Superior temporal gyrus (tissue), 1 donor: ENCODE results near the gene JMJD7.
A peak's percentile ranks its signal among the peaks of the same experiment; 100 is the strongest.

Source experiments
- DNase-seq: peaks from one replicate; pipeline ENCODE4 v3.0.0-alpha.2; 2016; ENCODE audit errors: extremely low spot score

Gene JMJD7

DNA sequence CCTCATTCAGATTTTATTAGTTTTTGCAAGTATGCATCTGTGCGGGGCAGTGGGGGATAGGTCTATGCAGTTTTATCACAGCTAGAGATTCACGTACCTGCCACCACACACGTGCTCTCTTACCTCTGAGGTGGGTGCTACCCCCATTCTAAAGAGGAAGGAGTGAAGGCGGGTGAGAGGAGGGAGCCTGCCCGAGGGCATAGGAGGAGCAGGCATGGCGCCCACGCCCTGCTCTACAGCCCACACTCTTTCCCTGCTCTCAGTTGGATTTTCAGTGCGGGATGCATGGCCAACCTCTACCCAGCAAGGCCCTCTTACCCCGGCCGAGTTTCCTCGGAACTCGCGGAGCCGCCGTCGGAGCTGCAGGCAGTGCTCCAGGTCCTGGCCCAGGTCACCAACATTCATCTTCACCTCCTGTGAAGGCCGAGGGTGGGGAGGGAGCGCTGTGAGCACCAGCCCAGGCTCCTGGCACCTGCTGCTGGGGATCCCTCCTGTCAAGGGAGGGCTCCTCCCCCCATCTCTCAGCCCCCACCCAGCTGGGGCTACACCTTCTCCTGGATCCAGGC lies 37.7 kb downstream of the JMJD7 start:
- no peak for DNase-seq

DNA sequence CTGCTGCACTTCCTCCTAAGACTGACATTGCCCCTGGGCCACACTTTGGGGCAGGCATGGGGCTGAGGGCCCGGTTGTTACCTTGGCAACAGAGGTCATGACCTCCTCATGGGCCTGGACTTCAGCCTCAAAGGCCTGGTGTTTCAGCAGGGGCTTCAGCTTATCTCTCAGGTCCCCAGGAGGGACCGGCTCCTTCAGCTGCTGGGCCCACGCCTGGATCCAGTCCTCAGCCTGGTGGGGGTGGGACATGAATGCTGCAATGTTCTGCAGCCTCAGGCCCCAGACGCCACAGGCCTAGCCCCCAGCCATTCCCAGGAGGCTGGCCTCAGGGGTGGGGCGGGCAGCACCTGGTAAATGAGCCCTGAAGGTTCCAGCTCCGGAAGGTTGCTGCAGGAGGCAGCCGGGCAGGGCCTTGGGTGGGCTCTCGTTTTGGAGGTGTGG lies 38.4 kb downstream of the JMJD7 start:
- DNase-seq, result no peak

DNA sequence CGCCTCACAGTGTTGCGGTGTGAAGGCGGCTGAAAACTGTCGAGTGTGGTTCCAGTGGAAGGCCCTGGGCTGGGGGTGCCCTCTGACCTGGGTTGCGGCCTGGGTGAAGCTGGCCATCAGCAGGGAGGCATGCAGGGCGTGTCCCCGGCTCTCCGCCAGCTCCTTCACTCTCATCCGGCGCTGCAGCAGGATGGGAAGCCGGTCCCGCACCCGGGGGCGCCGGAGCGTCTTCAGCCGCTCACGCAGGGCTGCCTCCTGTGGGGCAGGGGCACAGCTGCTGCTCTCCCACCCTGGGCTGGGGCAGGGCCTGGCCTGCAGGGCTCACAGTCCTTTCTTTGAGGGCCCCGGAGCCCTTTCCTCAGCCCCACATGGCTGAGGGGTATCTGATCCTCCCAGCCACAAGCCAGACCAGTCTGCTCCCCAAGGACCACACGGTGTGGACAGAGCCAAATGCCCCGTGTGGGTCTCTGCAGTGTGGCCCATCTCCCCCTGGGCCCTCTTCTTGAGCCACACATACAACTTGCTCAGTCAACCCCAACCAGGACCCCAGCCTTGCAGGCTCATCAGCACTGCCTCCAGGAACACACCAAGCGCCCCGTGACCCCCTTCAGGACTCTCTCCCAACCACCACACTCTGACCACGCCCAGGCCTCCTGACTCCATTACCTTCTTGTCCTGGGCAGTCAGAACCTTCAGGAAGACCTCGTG lies 39.1 kb downstream of the JMJD7 start:
- DNase-seq, result no peak

DNA sequence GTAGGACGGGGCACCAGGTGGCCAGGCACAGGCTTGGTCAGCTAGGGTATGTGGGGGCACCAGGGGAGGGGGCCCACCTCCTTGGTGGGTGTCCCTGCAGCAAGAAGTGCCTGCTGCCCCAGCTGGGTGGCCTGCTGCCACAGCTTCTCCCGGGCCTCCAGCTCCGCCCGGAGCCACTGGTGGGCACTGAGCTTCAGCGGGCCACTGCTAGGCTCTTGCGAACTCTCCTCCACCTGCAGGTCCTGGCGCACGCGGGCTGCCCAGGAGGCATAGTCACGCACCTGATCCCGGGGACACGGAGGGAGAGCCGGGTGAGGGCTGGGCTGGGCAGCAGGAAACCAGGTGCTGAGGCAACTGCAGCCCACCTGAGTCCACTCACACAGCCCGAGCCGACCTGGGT lies 40.4 kb downstream of the JMJD7 start:
- no peak for DNase-seq

DNA sequence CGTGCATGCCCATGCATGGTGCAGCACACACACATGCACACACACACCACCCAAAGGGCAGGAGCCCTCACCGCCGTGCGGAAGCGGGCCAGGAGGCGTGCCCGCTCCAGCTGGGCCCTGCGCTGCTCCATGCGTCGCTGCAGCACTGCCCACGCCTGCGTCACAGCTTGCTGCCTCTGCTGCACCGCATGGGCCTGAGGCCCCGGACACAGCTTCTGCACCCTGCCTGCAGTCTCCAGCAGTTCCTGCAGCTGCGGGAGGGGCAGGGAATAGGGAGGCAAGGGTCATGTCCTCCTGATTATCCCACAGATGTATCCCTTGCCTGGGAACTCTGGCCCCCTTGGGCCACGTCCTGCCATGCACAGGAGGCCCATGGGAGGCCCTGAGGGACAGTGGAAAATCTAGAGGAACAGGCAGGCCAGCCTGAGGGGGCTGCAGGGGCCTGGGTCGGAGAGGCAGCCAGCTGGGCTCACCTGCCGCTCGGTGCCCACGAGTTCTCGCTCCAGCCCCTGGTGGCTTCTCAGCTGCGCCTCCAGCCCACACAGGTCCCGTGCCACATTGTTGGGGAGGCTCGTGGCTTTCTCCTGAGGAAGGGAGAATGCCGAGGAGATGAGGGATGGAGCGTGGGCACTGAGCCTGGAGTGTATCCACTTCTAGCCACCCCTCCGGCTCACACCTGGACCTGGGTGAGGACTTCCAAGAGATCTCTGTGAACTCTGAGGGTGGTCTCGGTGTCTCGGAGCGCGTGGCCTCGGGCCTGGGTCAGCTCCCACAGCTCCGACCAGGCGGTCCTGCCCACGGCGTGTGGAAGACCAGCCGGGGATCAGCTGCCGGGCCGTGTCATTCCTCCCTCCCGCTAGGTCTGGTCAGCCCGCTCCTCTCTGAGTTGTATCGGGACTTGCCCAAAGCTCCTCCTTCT lies 42.1 kb downstream of the JMJD7 start:
- DNase-seq, result no peak

DNA sequence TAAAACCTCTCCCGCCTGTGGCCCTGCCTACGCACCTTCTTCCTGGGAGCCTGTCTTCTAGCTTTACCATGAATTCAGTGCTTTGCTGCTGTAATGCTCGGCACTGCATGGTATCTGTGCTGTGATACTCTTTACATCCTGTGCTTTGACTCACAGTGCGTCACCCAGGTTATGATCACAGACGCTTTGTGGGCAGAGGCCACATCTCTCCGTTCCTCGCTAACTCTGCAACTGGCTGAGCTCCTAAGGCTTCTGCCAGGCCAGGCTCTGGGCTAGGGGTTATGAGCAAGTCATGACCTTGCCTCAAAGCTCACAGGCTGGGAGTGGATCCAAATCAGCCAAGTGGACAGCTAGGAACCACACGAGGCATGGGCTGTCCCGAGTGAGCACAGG lies 42.8 kb downstream of the JMJD7 start:
- DNase-seq, result peak; percentile 17

DNA sequence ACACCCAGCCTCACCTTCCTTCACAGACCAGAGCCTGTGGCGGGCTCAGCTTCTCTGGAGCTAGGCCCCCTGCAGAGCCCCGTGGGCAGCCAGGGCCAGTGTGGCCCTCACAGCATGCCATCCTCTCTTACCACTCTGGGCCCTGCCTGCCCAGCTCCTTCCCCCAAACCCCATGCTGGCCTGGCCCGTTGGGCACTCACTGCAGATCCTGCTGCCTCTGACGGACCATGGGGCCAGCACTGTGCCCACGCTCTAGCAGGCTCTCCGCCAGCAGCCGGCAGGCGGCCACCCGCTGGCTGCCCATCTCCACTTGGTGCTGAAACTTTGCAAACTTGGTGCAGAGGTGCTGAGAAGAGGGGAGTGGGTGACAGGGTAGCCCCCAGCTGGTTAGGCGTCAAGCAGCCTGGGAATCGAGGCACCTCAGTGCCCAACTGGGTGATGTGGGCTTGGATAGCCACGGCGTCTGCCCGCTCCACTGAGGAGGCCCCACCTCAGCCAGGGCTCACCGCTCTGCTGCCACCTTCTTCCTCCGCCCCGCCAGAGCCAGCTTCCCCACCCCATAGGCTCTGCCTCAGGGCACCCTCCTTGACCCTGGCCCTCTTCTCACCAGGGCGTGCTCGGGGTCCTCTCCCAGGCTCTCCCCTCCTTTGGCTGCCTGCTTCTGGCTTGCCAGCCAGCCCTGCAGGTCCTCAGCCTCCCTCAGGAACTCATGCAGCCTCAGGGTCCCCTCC lies 43.4 kb downstream of the JMJD7 start:
- DNase-seq, result no peak

DNA sequence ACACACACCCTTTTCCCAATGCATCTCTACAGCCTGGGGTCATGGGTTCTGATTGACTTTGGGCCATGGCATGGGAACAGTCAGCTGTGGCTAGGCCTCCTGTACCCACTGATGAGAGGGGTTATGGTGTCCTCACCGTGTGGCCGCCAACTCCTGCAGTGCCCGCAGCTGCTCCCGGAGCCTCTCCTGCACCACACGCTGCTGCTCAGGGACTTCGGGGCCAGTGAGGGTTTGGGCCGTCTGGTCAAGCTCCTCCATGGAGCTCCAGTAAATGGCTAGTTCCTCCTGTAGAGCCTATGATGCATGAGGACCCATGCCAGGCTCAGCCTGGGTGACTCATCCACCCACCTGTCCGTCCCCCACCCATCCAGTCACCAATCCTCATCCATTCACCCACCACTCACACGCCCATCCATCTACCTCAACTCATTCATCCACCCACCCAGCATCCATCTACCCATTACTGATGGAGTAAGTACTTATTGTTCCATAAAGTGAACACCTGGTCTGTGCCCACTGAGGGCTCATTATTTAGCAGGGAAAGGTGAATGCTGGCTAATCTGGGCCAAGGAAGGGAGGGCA lies 44.4 kb downstream of the JMJD7 start:
- no peak for DNase-seq

DNA sequence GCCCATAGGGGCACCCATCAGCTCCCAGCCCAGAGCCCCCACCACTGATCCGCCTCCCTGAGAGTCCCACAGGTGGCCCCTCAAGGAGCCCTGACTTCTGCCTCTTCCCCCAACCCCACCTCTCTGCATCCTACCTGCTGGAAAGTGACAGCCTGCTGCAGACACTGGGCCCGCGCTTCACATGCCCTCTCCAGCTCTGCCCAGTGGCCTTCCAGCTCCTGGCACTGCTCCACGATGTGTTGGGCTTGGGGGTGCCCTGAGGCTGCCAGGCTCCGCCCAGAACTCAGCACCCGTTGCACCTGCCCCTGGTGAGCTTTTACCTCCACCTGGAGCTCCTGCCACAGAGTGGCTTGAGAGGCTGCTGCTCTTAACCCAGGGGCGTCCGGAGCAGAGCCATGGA lies 45.8 kb downstream of the JMJD7 start:
- no peak for DNase-seq

DNA sequence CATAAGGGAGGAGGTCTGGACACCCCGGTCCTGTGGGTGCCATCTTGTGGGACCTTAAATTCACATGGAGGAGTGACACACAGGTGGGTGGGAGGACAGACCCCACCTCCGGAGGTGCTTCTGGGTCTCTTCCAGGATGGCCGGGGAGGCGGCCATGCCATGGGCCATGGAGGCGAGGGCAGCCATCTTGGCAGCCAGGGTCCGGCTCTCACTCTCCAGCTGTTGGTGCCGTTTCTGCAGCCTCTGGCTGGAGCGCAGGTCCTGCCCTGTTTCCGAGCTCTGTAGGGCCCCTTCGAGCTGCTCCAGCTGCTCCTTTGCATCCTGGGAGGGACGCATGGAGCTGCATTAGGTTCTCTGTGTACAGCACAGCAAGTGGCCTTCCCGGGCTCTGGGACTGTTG lies 46.8 kb downstream of the JMJD7 start:
- DNase-seq, result no peak

DNA sequence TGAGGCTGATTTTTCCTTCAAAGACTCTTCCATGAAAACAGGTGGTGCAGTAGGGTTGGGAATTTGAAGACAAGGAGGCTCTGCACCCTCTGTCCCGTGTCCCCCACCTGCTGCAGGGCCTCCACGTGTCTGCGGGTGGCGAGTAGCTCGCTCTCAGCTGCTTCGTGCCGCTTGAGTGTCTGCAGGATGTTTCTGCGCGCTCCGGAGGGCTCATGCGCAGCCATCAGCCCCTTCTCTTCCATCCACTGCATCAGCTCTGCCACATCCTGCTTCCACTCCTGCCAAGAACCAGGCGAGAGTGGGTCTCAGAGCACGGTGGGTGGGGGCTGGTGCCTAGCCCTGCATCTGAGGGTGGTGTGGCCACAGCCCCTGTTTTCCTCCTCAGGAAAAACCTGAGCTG lies 48.1 kb downstream of the JMJD7 start:
- DNase-seq, result no peak

DNA sequence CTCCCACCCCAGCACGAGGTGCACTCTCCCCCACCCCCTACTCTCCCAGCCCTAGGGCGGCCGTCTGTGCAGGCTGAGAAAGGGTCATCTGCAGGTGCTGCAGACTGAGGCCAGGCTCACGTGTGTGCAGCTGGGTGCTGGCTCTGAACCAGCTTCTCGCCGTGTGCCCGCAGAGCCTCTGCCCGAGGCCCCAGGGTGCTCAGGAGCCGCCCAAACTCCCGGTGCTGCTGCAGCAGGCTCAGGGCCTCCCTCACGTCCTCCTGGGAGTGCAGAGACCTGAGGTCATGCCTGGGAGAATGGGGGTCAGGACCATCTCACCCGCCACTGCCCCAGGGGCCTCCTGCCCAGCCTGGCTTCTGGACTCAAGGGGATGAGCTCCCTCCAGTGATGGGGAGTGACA lies 48.8 kb downstream of the JMJD7 start:
- DNase-seq, result no peak

DNA sequence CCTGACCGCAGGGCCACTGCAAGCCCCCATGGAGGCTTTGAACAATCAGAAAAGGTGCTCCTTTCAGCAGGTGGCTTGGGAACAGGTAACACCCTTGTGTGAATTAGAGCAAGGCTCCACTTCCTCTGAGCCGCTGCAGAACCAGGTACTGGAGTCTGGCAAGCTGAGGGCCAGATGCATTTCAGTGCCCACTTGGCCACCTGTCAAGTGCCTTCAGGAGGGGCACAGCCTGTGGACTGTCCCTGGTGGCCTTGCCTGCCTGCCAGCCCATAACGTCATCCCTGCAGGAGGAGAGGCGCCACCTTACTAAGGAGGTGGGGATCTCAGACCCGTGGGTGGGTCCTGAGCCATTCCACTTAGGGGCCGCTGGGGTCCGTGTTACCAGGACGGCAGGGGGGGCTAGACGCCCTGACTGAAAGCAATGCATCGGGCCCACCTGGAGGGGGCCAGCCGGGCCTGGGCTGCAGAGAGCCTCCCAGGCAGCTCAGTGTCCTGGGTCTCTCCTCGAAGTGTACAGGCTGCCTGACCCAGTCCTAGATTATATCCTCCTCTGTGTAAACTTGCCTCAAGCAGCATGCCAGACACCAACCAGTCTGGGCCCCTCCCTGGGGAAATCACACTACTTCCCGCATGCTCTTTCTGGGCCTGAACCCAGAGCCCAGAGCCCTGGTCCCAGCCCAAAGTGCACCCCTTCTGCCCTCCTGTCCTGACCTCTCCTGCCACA lies 49.9 kb downstream of the JMJD7 start:
- no peak for DNase-seq

DNA sequence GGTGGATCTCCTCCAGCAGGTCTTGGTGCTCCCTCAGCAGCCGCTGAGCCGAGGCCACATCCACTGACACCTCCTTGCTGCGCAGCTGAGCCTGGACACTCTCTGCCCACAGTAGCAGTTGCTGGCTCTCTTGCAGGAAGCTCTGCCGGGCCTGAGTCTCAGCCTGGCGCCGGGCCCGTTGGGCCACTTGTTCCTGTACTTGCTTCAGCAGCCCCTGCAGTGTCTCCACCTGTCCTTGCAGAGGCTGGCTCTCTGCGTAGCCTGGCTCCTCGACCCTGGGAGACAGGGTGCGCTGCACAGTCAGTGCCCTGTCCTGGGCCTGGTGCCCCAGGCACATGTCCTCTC lies 50.4 kb downstream of the JMJD7 start:
- no peak for DNase-seq

DNA sequence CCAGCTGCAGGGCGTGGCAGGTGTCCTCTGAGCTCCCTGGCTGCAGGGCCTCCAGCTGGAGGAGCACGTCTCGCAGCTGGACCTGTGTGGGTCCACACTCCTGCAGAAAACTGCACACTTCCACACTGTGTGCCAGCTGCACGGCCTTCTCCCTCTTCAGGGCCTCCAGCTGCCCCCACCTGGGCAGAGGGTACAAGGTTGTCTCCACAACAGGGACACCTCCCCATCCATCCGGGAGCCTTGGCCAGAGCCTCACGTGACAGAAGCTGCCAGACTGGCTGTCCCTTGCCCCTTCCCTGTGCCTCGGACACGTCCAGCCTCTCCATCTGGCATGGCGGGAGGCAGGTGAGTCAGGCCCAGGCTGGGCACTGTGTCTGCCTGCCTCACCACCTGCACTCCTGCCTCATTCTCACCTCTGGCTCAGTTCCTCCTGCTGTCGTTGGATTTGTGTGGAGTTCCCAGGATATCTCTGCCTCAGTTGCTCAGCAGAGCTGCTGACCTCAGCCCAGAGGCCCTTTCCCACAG lies 51.5 kb downstream of the JMJD7 start:
- no peak for DNase-seq

DNA sequence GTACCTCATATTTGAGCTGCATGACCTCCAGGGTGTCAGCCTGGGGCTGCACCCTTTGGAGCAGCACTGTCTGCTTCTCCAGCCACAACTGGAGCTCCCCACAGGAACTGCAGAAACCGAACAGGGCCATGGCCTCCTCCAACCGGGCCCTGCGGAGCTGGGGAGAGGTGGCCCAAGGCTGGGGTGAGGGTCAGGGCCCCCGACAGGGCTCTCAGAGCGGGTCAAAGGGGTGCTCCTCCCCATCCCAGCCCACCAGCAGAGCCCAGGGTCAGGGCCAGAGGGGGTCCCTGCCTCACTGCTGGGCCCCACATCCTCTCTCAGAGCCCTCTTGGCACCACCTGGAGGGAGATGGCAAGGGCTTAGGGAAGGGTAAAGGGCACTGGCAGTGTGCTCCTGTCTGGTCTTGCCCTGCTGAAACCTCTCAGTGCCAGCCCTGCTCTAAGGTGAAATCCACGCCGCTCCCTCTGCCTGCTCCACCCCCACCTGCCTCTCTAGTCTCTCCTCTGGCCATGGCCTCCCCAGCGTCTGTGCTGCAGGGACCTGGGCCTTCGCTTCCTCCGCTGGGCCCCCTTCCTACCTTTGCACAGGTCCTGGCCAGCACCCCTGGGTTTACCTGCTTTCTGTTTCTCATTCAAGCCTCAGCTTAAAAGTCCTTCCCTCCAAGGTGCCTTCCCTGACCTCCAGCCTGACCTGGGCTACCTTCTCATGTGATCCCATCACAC lies 52.4 kb downstream of the JMJD7 start:
- DNase-seq, result no peak

DNA sequence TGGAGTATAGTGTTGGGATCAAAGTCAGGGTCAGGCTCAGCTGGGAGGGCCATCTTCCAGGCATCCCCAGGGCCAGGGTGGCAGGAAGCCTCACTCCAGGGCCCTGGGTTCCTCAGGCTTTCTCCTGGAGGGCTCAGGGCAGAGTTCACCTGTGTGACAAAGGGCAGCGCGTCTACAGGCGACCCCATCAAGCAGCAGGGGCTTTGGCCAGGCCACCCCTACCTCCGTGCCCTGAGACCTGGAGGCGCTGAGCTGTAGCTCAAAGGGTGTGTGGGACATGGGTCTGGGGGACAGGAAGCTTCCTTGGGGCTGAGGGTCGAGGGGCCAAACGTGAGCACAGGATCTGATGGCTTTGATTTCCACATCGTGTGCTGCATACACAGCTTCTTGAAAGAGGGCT lies 53.2 kb downstream of the JMJD7 start:
- DNase-seq, result no peak

DNA sequence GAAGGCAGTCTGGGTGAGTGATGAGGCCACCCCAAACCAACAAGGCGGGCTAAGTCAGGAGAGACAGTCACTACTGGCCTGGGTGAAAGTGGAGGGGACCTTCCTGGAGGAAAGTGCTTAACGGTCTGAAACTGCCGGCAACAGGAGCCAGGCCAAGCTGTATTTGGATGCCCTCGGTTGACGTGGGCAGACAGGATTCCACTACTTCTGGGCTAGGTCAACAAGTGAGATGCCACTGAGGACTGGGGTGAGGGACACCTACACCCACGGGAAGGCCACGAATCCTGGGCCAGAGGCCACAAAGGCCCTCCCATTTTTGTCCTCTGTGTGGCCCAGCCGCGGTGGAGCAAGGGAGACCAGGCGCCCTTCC lies 53.6 kb downstream of the JMJD7 start:
- DNase-seq, result no peak

DNA sequence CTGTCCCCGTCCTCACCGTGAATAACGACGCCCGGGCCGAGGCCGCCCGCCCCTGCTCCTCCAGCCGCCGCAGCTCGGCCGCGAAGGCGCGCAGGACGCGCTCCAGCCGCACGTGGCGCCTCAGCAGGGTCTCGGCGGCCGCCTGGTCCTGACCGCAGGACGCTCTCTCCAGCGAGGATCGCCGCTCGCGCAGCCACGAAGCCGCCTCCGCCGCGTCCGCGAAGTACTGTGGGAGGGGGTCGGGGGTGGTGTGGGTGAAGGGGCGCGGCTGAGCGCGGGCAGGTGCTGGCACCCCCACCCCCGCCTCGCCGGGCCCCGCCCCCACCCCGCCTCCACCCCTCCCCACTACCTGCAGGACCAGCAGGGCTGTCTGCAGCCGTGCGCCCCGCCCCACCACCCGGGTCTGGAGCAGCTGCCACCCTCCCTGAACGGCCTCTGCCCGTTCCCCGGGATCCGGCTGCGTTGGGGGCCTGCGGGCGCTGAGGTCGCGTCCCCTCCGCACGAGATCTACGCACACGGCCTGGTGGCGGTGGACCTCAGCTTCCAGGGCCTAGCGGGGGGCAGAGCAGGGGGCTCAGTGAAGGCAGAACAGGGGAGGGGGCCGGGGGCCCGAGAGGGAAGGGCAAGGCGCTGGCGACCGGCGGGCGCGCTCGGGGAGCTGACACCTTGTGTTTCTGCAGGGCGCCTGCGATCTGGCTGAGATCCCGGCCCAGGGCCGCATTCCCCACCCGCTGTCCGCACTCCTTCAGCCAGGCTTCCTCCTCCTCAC lies 54.2 kb downstream of the JMJD7 start:
- DNase-seq, result no peak
